GM21360 (cell line): ENCODE measurements around the gene ANXA10.
A peak's percentile ranks its signal among the peaks of the same experiment; 100 is the strongest.
"Not testable (repeated sequence)": the region's sequence is repeated elsewhere in the genome, so short reads cannot be mapped to it uniquely, and the experiment has no call there.

Source experiments
- ATAC-seq: cut with Tn5 transposase; IDR thresholded peaks from one replicate; pipeline ENCODE4 v1.9.1; 2021; ENCODE audit warnings: mild to moderate bottlenecking, moderate library complexity; ENCODE audit not compliant: unreplicated experiment

Gene ANXA10, protein sequence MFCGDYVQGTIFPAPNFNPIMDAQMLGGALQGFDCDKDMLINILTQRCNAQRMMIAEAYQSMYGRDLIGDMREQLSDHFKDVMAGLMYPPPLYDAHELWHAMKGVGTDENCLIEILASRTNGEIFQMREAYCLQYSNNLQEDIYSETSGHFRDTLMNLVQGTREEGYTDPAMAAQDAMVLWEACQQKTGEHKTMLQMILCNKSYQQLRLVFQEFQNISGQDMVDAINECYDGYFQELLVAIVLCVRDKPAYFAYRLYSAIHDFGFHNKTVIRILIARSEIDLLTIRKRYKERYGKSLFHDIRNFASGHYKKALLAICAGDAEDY

DNA sequence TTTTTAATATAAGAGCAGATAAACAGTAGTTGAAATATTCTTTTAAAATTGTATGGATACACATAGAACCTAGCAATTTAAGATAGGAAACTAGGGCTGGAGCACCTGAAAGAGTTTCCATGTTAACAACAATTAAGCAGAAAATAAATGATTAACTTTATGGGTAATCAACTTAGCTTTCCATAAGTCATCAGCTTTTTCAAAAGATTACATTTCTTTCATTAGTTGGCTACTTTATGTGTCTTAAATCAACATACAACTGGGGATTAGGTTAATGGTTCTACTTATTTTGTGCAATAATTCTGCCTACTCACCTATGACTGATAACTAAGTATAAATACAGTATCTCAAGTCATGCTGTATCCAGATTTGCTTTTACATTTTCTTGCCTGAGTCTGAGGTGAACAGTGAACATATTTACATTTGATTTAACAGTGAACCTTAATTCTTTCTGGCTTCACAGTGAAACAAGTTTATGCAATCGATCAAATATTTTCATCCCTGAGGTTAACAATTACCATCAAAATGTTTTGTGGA is at the start of gene ANXA10:
TSS of gene ANXA10 (plus strand) at position 362 of the 537 bp plus-strand sequence. CDS start at position 526, 164 bp downstream.
- no peak for ATAC-seq

DNA sequence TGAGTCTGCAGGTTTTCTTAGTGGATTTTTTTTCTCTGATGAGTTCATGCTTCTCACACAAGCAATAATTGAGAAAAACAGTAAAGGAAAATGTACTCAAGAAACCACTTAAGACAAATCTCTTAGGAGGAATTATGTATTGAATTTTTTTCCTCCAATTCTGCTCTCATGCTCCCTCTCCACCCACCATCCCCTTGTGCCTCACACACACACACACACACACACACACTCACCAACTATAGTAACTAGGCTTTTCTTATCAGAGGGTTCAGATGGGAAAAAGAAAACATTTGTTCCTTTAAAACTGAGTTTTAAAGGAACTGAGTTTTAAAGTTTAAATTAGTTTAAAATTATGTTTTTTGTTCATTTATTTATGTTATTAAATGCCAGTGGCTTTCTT is 47.0 kb upstream of the ANXA10 start:
- no peak for ATAC-seq

DNA sequence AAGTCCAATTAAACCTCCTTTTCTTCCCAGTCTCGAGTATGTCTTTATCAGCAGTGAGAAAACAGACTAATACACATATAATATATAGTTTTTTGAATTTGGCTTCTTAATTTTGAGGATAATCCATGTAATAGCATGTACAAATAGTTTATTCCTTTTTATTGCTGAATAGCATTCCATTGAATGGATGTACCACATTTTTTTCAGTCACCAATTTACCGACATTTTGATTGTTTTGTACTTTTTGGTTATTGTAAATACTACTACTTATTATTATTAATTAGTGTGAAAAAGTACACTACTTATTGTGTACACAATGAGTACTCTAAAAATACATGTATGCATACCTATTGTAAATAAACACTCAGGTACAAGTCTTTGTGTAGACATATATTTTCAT is 42.3 kb upstream of the ANXA10 start:
- no peak for ATAC-seq

DNA sequence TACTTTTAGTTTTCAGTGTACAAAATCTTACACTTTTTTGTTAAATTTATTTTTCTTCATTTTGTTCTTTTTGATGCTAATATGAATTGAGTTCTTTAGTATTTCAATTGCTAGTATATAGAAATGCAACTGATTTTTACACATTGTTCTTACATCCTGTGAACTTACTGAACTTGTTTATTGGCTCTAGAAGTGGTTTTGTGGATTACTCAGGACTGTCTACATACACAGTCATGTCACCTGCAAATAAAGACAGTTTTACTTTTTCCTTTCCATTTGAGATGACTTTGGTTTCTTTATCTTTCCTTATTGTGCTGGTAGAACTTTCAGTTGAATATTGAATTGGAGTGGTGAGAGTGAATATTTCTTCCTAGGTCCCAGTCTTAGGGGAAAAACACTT is 40.8 kb upstream of the ANXA10 start:
- ATAC-seq: no peak

DNA sequence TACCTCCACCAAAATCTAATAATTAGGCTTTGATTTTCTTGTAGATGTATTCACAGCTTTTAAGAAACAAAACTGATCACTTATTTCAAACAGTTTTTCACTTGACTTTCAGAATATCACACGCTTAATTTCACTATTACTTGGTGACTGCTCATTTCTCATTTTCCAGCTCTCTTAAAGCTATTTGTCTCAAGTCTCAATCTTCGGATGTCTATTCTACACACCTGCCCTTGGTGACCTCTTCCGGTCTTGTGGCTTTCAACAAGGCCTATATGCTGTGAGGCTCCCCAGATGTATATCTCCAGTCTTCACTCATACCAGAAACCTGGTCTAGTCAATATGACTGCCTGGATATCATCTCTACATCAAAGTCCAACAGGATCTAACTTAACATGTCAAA is 34.9 kb upstream of the ANXA10 start:
- peak; percentile 94 for ATAC-seq

DNA sequence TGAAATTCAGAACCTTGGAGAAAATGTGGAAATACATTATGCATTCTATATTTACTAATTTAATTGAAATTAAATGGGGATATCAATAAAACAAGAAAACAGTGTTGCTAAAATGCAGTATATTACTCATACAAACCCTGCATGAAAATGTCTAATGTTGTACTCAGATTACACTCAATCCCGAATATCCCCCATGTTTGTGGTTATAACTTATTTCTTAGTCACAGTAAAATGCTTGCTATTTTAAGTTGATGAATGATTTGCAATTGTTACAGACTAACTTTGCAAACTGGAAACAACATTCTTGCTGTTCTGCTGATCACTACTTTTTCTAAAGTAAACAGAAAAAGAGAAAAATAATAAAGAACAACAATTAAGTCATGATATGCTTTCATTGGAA is 33.1 kb upstream of the ANXA10 start:
- no peak for ATAC-seq

DNA sequence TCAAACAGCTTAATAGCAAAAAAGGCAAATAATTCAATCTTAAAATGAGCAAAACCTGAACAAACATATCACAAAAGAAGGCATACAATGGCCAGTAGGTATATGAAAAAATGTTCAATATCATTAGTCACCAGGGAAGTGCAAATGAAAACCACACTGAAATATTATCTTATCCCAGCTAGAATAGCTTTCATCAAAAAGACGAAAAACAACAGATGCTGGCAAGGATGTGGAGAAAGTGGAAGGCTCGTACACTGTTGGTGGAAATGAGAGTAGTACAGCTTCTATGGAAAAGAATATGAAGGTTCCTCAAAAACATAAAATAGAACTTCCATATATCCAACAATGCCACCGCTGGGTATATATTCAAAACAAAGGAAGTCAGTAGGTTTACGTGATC is 29.3 kb upstream of the ANXA10 start:
- no peak for ATAC-seq

DNA sequence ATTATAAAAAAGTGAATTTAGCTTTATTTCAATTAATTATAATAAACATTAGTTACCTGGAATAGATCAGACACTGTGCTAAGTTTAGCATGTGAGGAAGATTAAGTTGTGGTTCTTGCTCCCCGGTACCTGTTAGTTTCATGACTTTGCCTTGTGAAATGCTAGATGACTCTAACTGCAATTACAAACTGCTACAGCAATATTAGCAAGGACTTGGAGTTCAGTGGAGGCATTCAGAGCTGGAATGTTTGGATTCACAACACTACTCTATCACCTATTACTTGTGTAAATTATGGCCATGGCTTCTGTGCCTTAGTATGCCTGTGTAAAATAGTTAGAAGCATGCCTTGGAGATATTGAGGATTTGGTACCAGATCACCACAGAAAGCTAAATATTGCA is 21.4 kb upstream of the ANXA10 start:
- no peak for ATAC-seq

DNA sequence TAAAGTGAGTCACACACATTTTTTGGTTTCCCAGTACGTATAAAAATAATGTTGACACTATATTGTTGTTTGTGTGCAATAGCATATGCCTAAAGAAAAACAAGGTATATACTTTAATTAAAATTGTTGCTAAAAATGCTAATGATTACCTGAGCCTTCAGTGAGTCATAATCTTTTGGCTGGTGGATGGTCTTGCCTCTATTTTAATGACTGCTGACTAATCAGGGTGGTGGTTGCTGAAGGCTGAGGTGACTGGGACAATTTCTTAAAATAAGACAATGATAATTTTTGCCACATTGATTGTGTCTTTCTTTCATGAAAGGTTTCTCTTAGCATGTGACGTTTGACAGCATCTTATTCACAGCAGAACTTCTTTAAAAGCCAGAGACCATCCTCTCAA is 21.0 kb upstream of the ANXA10 start:
- ATAC-seq: no peak

DNA sequence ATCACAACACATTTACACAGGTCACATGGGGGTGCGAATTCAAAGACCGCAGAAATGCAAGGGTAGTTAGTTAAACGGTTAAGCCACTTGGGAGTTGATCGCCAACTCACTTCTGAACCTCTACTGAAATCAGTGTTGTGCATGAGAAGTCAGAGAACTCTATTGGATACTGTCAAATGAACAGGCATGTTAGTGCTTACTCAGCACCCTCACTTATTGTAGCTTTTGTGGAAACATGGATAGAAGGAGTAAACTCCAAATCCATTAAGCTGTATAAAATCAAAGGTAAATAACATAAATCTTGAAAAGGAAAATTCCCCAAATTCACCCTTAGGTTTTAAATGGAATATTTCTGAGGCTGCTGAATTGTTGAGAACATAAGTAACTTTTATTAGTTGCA is 17.5 kb upstream of the ANXA10 start:
- ATAC-seq: no peak

DNA sequence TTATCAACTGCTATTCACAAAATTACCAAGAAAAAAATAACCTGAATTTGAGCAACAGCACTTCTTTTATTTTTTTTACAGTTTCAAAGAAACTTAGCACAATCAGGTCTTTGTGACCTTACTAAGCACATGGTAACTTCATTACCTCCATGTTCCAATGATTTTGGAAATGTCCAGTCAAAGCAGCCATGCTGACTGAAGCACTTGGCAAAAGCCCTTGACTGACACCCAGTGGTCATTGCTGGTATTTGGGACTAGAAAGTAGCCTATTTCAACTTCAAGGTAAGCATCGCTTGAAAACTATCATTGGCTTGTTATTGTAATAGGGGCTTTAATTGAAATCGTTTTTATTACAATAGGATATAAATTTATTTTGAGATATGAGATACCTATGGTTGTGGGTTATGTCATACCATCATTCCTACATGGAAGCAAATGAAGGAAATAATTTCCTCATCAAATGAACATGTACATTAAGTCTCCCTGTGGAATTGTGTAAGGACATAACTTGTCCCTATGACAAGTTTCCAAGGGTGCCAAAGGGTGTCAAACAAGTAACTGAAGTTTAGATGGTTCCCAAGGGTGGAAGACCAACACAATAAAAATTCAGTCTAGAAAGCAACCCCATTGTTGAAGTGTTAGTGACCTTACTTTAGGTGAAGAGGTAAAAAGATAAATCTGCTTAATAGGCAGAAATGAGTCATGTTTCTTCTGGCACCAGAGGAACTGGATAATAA is 15.2 kb upstream of the ANXA10 start:
- peak; percentile 87 for ATAC-seq

DNA sequence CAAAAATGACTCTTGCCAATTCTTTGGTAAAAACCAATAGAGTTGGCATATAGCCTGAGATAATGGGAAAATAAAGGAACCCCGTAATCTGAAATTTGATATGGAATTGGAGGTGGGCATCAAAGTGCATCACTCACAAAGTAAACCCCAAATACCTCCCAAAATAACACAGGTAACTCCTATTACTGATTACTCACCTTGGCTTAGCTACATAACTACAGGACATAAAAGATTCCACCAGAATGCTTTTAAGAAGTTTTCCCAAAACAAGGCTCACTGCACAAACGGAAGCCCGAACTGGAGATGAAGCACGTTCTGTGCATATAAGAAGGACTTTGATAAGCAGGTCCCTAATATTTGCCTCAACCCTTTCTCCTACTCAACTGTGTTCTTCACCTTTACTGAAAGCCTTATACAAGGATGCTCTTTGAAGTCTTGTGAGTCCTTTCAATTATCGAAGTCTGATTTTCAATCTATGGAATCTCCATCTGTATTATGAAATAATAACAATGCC is 14.6 kb upstream of the ANXA10 start:
- ATAC-seq: no peak

DNA sequence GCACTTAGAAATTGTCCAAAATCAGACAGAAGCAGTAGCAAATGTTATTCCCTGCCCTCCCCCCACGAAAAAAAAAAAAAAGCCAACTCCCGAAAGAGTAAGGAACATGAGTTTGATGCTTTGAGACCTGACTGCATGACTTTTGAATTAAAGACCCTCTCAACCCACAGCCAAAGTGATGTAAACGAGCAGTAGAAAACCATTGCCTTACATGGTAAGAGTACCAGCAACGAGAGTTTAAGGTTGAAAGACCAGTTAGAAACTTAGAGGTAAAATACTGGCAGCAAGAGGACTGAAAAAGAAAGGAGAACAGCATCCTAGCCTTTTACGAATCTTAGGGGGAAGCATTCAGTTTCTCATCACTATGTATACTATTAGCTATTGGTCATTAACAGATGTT is 10.0 kb upstream of the ANXA10 start:
- no peak for ATAC-seq

DNA sequence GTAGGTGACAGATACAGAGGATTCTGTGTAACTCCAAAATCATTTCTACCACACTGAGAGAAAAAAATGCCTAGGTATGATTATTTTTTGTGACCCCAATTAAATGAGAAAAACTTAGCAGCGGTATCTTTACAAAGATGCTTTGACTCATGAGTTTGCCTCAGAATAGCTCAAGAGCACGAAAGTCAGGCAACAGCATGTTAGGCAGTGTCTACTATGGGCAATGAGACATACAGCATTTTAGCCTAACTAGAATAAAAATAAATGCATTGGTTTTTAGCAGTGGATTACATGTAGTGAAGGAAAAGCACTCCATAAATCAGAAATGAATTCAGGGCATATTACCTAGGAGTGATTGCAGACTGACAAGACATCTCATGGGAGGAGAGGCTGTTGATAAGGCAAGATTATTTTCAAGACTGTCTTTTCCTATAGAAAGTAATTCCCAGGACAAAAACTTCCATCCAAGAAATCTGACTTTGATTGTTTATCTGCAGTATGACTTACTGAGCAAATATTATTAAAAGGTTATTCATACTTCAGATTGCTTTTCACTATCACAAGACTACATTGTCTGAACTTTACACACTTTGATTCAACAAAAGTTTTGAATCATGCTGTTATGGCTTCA is 3.6 kb downstream of the ANXA10 start:
- no peak for ATAC-seq

DNA sequence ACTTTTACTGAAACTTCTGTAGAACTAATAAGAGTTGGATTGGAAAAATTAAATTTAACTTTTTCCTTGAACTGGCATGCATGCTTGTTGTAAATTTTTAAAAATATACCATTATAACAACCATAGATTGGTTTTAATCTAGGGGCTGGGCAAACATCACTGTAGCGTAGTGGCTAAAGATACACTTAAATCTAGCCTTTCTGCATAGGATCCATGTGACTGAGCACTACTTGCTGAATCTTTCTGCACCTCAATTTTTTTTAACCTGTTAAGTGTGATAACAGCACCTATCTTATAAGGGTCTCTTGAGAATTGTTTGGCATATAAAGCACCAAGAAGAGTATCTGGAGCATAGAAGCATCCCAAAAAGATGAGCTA is 4.1 kb downstream of the ANXA10 start:
- ATAC-seq: no peak

DNA sequence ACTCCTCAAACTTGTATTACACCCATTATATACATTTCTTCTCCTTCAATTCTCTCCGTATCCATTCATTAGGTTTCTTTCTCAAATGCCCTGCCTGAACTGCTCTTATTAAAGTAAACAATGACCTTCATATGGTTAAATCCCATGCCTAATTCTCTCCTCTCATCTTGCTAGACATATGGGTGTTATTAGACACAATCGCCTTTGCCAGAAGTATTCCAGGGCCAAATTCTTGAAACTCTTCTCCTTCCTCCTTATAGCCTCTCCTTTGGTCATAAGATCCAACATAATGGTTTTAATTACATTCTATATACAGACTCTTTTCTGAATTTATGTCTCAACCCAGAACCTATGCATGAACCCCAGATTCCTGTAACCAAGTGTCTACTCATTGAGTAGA is 4.8 kb downstream of the ANXA10 start:
- no peak for ATAC-seq

DNA sequence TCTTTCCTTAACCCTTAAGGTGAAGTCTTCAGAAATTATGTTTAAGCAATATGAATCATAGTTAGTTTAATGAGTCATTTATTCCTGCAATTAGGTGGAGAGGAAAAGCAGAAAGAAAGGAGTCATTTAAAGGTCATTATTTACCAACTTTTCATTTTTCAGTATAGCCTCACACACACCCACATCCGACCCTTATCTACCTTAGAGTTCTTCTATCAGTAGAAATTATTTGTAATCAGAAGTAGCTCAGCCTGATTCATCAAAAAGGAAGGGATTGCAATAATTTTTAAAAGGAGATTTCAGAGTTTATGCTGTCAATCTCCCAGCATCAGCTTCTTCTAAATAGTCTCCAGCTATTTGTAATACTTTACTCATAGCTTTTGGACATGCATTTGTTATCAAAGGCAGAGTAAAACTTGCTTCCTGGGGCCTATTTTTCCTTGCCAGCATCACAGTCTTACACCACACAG is 5.9 kb downstream of the ANXA10 start:
- ATAC-seq: no peak

DNA sequence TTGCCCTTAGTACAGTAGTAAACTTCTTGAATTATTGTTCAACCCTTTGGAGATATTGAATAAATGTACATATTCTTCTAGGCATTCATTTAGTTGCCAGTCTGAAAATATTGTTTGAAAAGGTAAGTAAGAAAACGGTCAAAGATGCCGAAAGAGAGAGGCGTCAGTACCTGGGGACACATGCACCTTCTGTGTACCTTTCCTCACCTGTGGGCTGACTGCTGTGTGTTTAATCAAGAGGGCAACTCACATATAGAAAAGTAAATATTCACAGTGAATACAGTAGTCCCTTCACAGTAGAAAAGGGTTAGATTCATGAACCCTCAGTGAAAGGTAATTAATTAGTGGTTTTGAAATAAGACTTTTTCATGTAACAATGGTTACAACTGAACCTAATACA is 6.9 kb downstream of the ANXA10 start:
- no peak for ATAC-seq

DNA sequence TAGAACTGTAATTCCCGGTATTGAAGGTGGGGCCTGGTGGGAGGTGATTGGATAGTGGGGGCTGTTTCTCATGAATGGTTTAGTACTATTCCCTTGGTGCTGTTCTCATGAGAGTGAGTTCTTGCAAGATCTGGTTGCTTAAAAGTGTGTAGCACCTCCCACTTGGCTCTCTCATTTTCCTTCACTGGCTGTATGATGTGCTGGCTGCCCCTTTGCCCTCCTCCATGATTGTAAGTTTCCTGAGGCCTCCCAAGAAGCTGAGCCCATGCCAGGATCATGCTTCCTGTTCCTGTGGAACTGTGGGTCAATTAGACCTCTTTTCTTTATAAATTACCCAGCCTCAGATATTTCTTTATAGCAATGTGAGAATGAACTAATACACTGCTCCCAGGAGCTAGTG is 8.7 kb downstream of the ANXA10 start:
- no peak for ATAC-seq

DNA sequence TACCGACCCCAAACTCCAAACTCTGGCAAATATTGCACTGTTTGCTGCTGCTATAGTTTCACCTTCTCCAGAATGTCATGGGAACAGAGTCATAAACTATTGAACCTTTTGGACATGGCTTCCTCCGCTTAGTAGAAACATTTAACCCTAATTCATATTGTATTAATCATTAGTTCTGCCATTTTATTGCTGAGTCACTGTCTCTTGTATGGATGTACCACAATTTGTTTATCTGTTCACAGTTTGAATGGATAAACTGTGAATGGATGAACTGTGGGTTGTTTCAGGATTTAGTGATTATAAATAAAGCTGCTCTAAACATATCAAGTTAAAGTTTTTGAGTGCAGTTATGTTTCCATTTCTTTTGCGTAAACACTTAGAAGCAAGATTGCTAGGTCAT is 10.1 kb downstream of the ANXA10 start:
- ATAC-seq: no peak

DNA sequence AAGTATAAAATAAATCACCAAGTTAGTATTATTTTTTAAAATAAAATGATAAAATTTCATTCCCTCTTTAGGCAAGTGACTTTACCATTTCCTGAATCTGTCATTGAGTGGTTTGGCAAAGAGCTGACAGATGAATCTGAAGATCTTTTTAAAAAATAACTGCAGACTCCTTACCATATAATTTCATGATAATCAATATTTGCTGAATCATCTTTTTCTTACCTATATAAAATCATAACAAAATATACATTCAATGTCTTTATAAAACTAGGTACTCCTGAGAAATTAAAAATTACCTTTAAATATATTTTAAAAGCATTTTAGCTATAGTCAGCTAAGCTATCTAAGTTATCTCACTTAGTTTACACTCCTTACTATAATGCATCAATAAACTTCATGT is 17.2 kb downstream of the ANXA10 start:
- no peak for ATAC-seq

DNA sequence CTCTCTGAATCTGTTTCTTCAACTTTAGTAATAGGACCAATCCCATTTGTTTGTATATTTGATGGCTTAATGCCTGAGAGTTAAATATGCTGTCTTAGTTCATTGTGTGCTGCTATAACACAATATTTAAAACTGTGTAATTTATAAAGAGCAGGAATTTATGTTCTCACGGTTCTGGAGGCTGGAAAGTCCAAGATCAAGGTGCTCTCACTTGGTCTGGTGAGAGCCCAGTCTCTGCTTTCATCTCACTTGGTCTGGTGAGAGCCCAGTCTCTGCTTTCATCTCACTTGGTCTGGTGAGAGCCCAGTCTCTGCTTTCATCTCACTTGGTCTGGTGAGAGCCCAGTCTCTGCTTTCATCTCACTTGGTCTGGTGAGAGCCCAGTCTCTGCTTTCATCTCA is 20.7 kb downstream of the ANXA10 start:
- not testable (repeated sequence) for ATAC-seq
